ENCODE measurements around the gene ROBO2. TPM values are rescaled to one million over a fixed set of nuclear protein-coding genes. Genes with fewer than 3 reads are reported as not detected.

ROBO2 gene
- total and polyA plus RNA-seq, 4 donors, result 0.30 to 72.4 (median 3.3) TPM

GRCh38 chr3:77539014-77539413, 499.1 kb downstream of the ROBO2 start:
- Histone ChIP-seq H3K9me3 (ENCODE audit: control insufficient read depth in 4 of 4, insufficient read depth in 3 of 4, low read length in 3 of 4) (no peaks in the 10 kb centered on the region), H3K27me3 (ENCODE audit: control insufficient read depth in 3 of 3, insufficient read depth in 3 of 3, low read length in 2 of 3) (no peaks in the 10 kb centered on the region), H3K4me1 (ENCODE audit: control insufficient read depth in 5 of 5, insufficient read depth in 5 of 5, low read length in 5 of 5) (peaks cover 0 to 16% (median 0%) of the 10 kb centered on the region in 5 donors), H3K9ac (ENCODE audit: insufficient read depth in 1 of 2, low read length in 2 of 2) (no peak overlapping the region), H3K27ac (ENCODE audit: low read depth in 1 of 2, low read length in 1 of 2) (no peak overlapping the region), H3K4me3 (no peak overlapping the region), H3K36me3 (ENCODE audit: control insufficient read depth in 4 of 4, insufficient read depth in 4 of 4, low read length in 4 of 4) (peaks cover 0 to 2% (median 0%) of the 10 kb centered on the region in 4 donors)
- 91 to 93% methylated on average over 11 of the region's 11 CpGs for WGBS, 2 donors
- ATAC-seq (ENCODE audit: insufficient read depth, low FRiP score) (no peak), DNase-seq (no peak)
- TF ChIP-seq, protein P1, sequence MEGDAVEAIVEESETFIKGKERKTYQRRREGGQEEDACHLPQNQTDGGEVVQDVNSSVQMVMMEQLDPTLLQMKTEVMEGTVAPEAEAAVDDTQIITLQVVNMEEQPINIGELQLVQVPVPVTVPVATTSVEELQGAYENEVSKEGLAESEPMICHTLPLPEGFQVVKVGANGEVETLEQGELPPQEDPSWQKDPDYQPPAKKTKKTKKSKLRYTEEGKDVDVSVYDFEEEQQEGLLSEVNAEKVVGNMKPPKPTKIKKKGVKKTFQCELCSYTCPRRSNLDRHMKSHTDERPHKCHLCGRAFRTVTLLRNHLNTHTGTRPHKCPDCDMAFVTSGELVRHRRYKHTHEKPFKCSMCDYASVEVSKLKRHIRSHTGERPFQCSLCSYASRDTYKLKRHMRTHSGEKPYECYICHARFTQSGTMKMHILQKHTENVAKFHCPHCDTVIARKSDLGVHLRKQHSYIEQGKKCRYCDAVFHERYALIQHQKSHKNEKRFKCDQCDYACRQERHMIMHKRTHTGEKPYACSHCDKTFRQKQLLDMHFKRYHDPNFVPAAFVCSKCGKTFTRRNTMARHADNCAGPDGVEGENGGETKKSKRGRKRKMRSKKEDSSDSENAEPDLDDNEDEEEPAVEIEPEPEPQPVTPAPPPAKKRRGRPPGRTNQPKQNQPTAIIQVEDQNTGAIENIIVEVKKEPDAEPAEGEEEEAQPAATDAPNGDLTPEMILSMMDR (IDR thresholded peaks at IDR 0.05; ENCODE audit: control extremely low read depth, extremely low read depth), result no peak

- WGBS, 2 donors, result 79 to 87% methylated on average over 2 of the region's 2 CpGs
- Histone ChIP-seq H3K9ac (ENCODE audit: insufficient read depth in 1 of 2, low read length in 2 of 2) (no peak overlapping the region), H3K27me3 (ENCODE audit: control insufficient read depth in 3 of 3, insufficient read depth in 3 of 3, low read length in 2 of 3) (no peaks in the 10 kb centered on the region), H3K4me1 (ENCODE audit: control insufficient read depth in 5 of 5, insufficient read depth in 5 of 5, low read length in 5 of 5) (peaks cover 0 to 16% (median 0%) of the 10 kb centered on the region in 5 donors), H3K36me3 (ENCODE audit: control insufficient read depth in 4 of 4, insufficient read depth in 4 of 4, low read length in 4 of 4) (peaks cover 0 to 2% (median 0%) of the 10 kb centered on the region in 4 donors), H3K4me3 (no peak overlapping the region), H3K9me3 (ENCODE audit: control insufficient read depth in 4 of 4, insufficient read depth in 3 of 4, low read length in 3 of 4) (no peaks in the 10 kb centered on the region), H3K27ac (ENCODE audit: low read depth in 1 of 2, low read length in 1 of 2) (no peak overlapping the region)
- TF ChIP-seq, protein P1 (IDR thresholded peaks at IDR 0.05; ENCODE audit: control extremely low read depth, extremely low read depth), result no peak
- ATAC-seq (ENCODE audit: insufficient read depth, low FRiP score) (no peak), DNase-seq (no peak)
Observed at GRCh38 chr3:77539677-77540076, 499.8 kb downstream of the ROBO2 start.

- Histone ChIP-seq H3K4me1 (ENCODE audit: control insufficient read depth in 5 of 5, insufficient read depth in 5 of 5, low read length in 5 of 5) (peaks cover 0 to 16% (median 0%) of the 10 kb centered on the region in 5 donors), H3K4me3 (no peak overlapping the region), H3K9me3 (ENCODE audit: control insufficient read depth in 4 of 4, insufficient read depth in 3 of 4, low read length in 3 of 4) (no peaks in the 10 kb centered on the region), H3K27me3 (ENCODE audit: control insufficient read depth in 3 of 3, insufficient read depth in 3 of 3, low read length in 2 of 3) (no peaks in the 10 kb centered on the region), H3K27ac (ENCODE audit: low read depth in 1 of 2, low read length in 1 of 2) (no peak overlapping the region), H3K9ac (ENCODE audit: insufficient read depth in 1 of 2, low read length in 2 of 2) (no peak overlapping the region), H3K36me3 (ENCODE audit: control insufficient read depth in 4 of 4, insufficient read depth in 4 of 4, low read length in 4 of 4) (peaks cover 0 to 2% (median 0%) of the 10 kb centered on the region in 4 donors)
- WGBS, 2 donors, result 44 to 52% methylated on average over 4 of the region's 4 CpGs
- TF ChIP-seq, protein P1 (IDR thresholded peaks at IDR 0.05; ENCODE audit: control extremely low read depth, extremely low read depth), result no peak
- ATAC-seq (ENCODE audit: insufficient read depth, low FRiP score), result no peak
- peak; percentile 86 to 97 (median 94) for DNase-seq
Observed at GRCh38 chr3:77541203-77541922, 501.5 kb downstream of the ROBO2 start.
